ENCODE measurements around the gene SLC23A2. TPM values are rescaled to one million over a fixed set of nuclear protein-coding genes. Genes with fewer than 3 reads are reported as not detected.

SLC23A2 gene
- polyA plus RNA-seq, 1 donor from 2014 or later, result 38.3 TPM

- H3K9me3 ChIP-seq (ENCODE audit: low read length), result no peaks in the 10 kb centered on the region
- H2AFZ ChIP-seq (ENCODE audit: low read depth, low read length), result no peak overlapping the region
- no peaks in the 10 kb centered on the region for H3F3A ChIP-seq (ENCODE audit: insufficient read depth, low read length, poor library complexity, severe bottlenecking)
- H3K79me2 ChIP-seq (replicated peaks; ENCODE audit: insufficient read depth, low read length), result no peaks in the 10 kb centered on the region
- no peak overlapping the region for H3K4me2 ChIP-seq (ENCODE audit: low read length)
- no peaks in the 10 kb centered on the region for H3K27me3 ChIP-seq (ENCODE audit: insufficient read depth, low read depth, low read length)
- H3K36me3 ChIP-seq (ENCODE audit: insufficient read depth, low read length), result no peaks in the 10 kb centered on the region
- H3K9me2 ChIP-seq (ENCODE audit: insufficient read depth, low read length), result no peaks in the 10 kb centered on the region
- TF ChIP-seq MXI1 (conservative IDR thresholded peaks at IDR 0.05; ENCODE audit: poor library complexity, severe bottlenecking) (no peak), REST (IDR thresholded peaks at IDR 0.05; ENCODE audit: borderline replicate concordance) (no peak), CTCF (IDR thresholded peaks at IDR 0.05; ENCODE audit: poor library complexity, severe bottlenecking) (no peak), TAF1 (IDR thresholded peaks at IDR 0.05; ENCODE audit: low read depth) (no peak), RAD21 (conservative IDR thresholded peaks at IDR 0.05) (no peak), POLR2AphosphoS5 (IDR thresholded peaks at IDR 0.05) (no peak), EZH2 (IDR thresholded peaks at IDR 0.05; ENCODE audit: borderline replicate concordance, insufficient read depth, low read length, poor library complexity, severe bottlenecking) (no peak), EP300 (conservative IDR thresholded peaks at IDR 0.05; ENCODE audit: poor library complexity, severe bottlenecking) (no peak), SMC3 (conservative IDR thresholded peaks at IDR 0.05; ENCODE audit: poor library complexity) (no peak)
- no peak overlapping the region for H3K27ac ChIP-seq (ENCODE audit: low read length)
- no peak overlapping the region for H3K4me3 ChIP-seq (ENCODE audit: low read length)
- no peaks in the 10 kb centered on the region for H4K20me1 ChIP-seq (ENCODE audit: insufficient read depth)
- no peak overlapping the region for H3K9ac ChIP-seq (ENCODE audit: low read length)
These were observed 147.4 kb downstream of the SLC23A2 start for GRCh38 chr20:4853757-4854560.

GRCh38 chr20:4853004-4853403, 148.3 kb downstream of the SLC23A2 start:
- no peak overlapping the region for H3K4me3 ChIP-seq (ENCODE audit: low read length)
- H3K36me3 ChIP-seq (ENCODE audit: insufficient read depth, low read length), result no peaks in the 10 kb centered on the region
- no peak overlapping the region for H3K9ac ChIP-seq (ENCODE audit: low read length)
- no peaks in the 10 kb centered on the region for H3K27me3 ChIP-seq (ENCODE audit: insufficient read depth, low read depth, low read length)
- no peak overlapping the region for H3K27ac ChIP-seq (ENCODE audit: low read length)
- no peak overlapping the region for H3K4me2 ChIP-seq (ENCODE audit: low read length)
- H3K79me2 ChIP-seq (replicated peaks; ENCODE audit: insufficient read depth, low read length), result no peaks in the 10 kb centered on the region
- H4K20me1 ChIP-seq (ENCODE audit: insufficient read depth), result no peaks in the 10 kb centered on the region
- TF ChIP-seq POLR2AphosphoS5 (IDR thresholded peaks at IDR 0.05), result no peak
- no peak for TF ChIP-seq REST (IDR thresholded peaks at IDR 0.05; ENCODE audit: borderline replicate concordance)
- no peak for TF ChIP-seq EZH2 (IDR thresholded peaks at IDR 0.05; ENCODE audit: borderline replicate concordance, insufficient read depth, low read length, poor library complexity, severe bottlenecking)
- TF ChIP-seq RAD21 (conservative IDR thresholded peaks at IDR 0.05), result no peak
- no peak for TF ChIP-seq MXI1 (conservative IDR thresholded peaks at IDR 0.05; ENCODE audit: poor library complexity, severe bottlenecking)
- TF ChIP-seq EP300 (conservative IDR thresholded peaks at IDR 0.05; ENCODE audit: poor library complexity, severe bottlenecking), result no peak
- no peak for TF ChIP-seq CTCF (IDR thresholded peaks at IDR 0.05; ENCODE audit: poor library complexity, severe bottlenecking)
- no peak for TF ChIP-seq SMC3 (conservative IDR thresholded peaks at IDR 0.05; ENCODE audit: poor library complexity)
- TF ChIP-seq TAF1 (IDR thresholded peaks at IDR 0.05; ENCODE audit: low read depth), result no peak
- H2AFZ ChIP-seq (ENCODE audit: low read depth, low read length), result no peak overlapping the region
- no peaks in the 10 kb centered on the region for H3K9me3 ChIP-seq (ENCODE audit: low read length)
- no peaks in the 10 kb centered on the region for H3F3A ChIP-seq (ENCODE audit: insufficient read depth, low read length, poor library complexity, severe bottlenecking)
- no peaks in the 10 kb centered on the region for H3K9me2 ChIP-seq (ENCODE audit: insufficient read depth, low read length)

Measured in neural cell (in vitro differentiated cells).